SK-N-MC (cell line): Measurements from ENCODE around the gene VWA5A.

Experiments used
- EZH2 ChIP-seq: fragments of 200-600 bp; sonication (generic); IDR thresholded peaks from one replicate; pipeline ENCODE4 v1.6.1; 2017; ENCODE audit warnings: antibody characterized with exemption
- POLR2AphosphoS5 ChIP-seq: IDR thresholded peaks from 2 replicates; pipeline ENCODE4 v1.6.1; 2012; ENCODE audit warnings: mild to moderate bottlenecking, low read depth, low read length, borderline replicate concordance

DNA sequence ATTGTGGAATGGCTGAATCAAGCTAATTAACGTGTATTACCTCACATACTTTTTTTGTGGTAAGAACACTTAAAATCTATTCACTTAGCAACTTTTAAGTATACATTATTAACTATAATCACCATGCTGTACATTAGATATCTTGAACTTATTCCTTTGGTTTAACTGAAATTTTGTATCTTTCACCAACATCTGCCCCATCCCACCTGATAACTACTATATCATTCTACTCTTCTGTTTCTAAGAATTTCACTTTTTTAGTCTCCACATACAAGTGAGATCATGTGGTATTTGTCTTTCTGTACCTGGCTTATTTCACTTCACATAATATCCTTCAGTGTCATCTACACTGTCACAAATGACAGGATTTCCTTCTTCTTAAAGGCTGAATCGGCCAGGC lies 17.1 kb upstream of the VWA5A start:
- TF ChIP-seq POLR2AphosphoS5 (no peak), EZH2 (no peak)
